GM21381 (cell line): ENCODE measurements around the gene KREMEN1.
"Not testable (repeated sequence)": the region's sequence is repeated elsewhere in the genome, so short reads cannot be mapped to it uniquely, and the experiment has no call there.

ENCODE experiments used
- ATAC-seq: cut with Tn5 transposase; IDR thresholded peaks from one replicate; pipeline ENCODE4 v1.9.1; 2021; ENCODE audit warnings: mild to moderate bottlenecking, moderate library complexity; ENCODE audit not compliant: unreplicated experiment

KREMEN1 gene

GRCh38 chr22:29072979-29073617, at the start of gene KREMEN1:
Gene KREMEN1, plus strand, starts transcription at chr22:29073035. Its CDS starts 96 bp downstream, at chr22:29073131.
- ATAC-seq, result no peak

- ATAC-seq, result no peak
Observed at GRCh38 chr22:29023172-29023796, 49.6 kb upstream of the KREMEN1 start.

- ATAC-seq, result no peak
Observed at GRCh38 chr22:29026579-29026978, 46.3 kb upstream of the KREMEN1 start.

GRCh38 chr22:29028468-29028867, 44.4 kb upstream of the KREMEN1 start:
- no peak for ATAC-seq

GRCh38 chr22:29029202-29030000, 43.4 kb upstream of the KREMEN1 start:
- ATAC-seq, result no peak

- ATAC-seq, result no peak
Observed at GRCh38 chr22:29030016-29030617, 42.7 kb upstream of the KREMEN1 start.

- no peak for ATAC-seq
Observed at GRCh38 chr22:29030618-29031226, 42.1 kb upstream of the KREMEN1 start.

GRCh38 chr22:29031227-29032011, 41.4 kb upstream of the KREMEN1 start:
- no peak for ATAC-seq

- ATAC-seq, result no peak
Observed at GRCh38 chr22:29032014-29032475, 40.8 kb upstream of the KREMEN1 start.

- ATAC-seq, result no peak
Observed at GRCh38 chr22:29032584-29032983, 40.3 kb upstream of the KREMEN1 start.

GRCh38 chr22:29037340-29037932, 35.4 kb upstream of the KREMEN1 start:
- no peak for ATAC-seq

- no peak for ATAC-seq
Observed at GRCh38 chr22:29039148-29039547, 33.7 kb upstream of the KREMEN1 start.

GRCh38 chr22:29039684-29040083, 33.2 kb upstream of the KREMEN1 start:
- ATAC-seq, result not testable (repeated sequence)

GRCh38 chr22:29040385-29041275, 32.2 kb upstream of the KREMEN1 start:
- no peak for ATAC-seq

- no peak for ATAC-seq
Observed at GRCh38 chr22:29041408-29041807, 31.4 kb upstream of the KREMEN1 start.

- no peak for ATAC-seq
Observed at GRCh38 chr22:29043906-29044575, 28.8 kb upstream of the KREMEN1 start.

GRCh38 chr22:29044657-29045176, 28.1 kb upstream of the KREMEN1 start:
- no peak for ATAC-seq
